Right lobe of liver (tissue), 4 donors: ENCODE data around the gene CHPF.

Experiments used
- POLR2A ChIP-seq: fragments of 450-650 bp; IDR thresholded peaks from one replicate; pipeline ENCODE4 v1.6.1; 2017; ENCODE audit warnings: antibody characterized with exemption, mild to moderate bottlenecking
- TF ChIP-seq, protein P1 (sequence below), 4 donors: fragments of 200-600 bp in 3 of 4; fragments of 450-650 bp in 1 of 4; IDR thresholded peaks; one replicate each; pipeline versions ENCODE4 v1.5.1 to v1.8.0; 2016 to 2022; ENCODE audit warnings: antibody characterized with exemption in 4 of 4, mild to moderate bottlenecking in 2 of 4
- donor health status: DM: no; HTN: no; CAD: no.
- donor health status: DM: no; HTN: no; CAD: no.
- donor health status: DM: no; HTN: yes; CAD: no.

DNA sequence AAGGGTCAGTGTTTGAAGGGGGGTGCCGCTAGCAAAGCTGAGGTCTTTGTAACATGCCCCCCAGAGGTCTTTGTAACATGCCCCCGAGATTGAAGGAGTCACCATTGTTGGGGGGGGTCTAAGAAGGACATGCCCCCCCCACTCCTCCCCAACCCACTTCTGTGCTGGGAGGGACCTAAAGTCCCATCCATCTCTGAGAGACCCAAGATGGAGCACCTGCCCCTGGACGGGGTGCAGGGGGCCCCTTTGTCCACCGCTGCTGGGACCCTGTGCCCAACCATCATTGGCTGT, 35.2 kb downstream of the CHPF start:
- TF ChIP-seq, protein P1, sequence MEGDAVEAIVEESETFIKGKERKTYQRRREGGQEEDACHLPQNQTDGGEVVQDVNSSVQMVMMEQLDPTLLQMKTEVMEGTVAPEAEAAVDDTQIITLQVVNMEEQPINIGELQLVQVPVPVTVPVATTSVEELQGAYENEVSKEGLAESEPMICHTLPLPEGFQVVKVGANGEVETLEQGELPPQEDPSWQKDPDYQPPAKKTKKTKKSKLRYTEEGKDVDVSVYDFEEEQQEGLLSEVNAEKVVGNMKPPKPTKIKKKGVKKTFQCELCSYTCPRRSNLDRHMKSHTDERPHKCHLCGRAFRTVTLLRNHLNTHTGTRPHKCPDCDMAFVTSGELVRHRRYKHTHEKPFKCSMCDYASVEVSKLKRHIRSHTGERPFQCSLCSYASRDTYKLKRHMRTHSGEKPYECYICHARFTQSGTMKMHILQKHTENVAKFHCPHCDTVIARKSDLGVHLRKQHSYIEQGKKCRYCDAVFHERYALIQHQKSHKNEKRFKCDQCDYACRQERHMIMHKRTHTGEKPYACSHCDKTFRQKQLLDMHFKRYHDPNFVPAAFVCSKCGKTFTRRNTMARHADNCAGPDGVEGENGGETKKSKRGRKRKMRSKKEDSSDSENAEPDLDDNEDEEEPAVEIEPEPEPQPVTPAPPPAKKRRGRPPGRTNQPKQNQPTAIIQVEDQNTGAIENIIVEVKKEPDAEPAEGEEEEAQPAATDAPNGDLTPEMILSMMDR (IDR thresholded peaks at IDR 0.05): no peak
- TF ChIP-seq POLR2A: no peak
